ENCODE data around the gene SLC15A2.

The SLC15A2 gene

GRCh38 chr3:121981473-121981872 is 87.3 kb downstream of the SLC15A2 start:
- DNase-seq = no peak

- no peak for DNase-seq
These were observed 91.6 kb downstream of the SLC15A2 start for GRCh38 chr3:121985846-121986245.

GRCh38 chr3:121988146-121988545 is 93.9 kb downstream of the SLC15A2 start:
- no peak for DNase-seq

GRCh38 chr3:121989943-121990342 is 95.7 kb downstream of the SLC15A2 start:
- no peak for DNase-seq

GRCh38 chr3:121992601-121993560 is 98.7 kb downstream of the SLC15A2 start:
- no peak for DNase-seq
